ENCODE data around the gene ARHGEF33. TPM values are rescaled to one million over a fixed set of nuclear protein-coding genes. Genes with fewer than 3 reads are reported as not detected.
A peak's percentile ranks its signal among the peaks of the same experiment; 100 is the strongest.

Gene ARHGEF33
- total and polyA plus RNA-seq, 2 of the 13 experiments (the other 11 are each of a cell fraction or from before 2014, with no cell fraction given), result 0.04 TPM; not detected in 1

GRCh38 chr2:38978908-38979307, 89.2 kb downstream of the ARHGEF33 start:
- WGBS (ENCODE audit: low lambda C conversion rate), result 98% methylated on average over 3 of the region's 3 CpGs
- in situ Hi-C loops (cut with HindIII; ENCODE audit: extremely low pct_ligation_motif_present, low pct_unique_long_range_greater_than_20kb) (no loop called here), intact Hi-C loops (cut with micrococcal nuclease; ENCODE audit: unreplicated experiment) (no loop called here)
- H3K9me3 ChIP-seq (ENCODE audit: low read length), result no peaks in the 10 kb centered on the region
- POLR2A ChIA-PET, result no interaction called here
- no peak for TF ChIP-seq ZNF282 (IDR thresholded peaks at IDR 0.05; ENCODE audit: partially characterized antibody)
- DNase-seq (ENCODE audit: low spot score) (no peak), ATAC-seq (no peak), FAIRE-seq (no peak)
- H4K20me1 ChIP-seq (ENCODE audit: insufficient read depth, low read length), result no peaks in the 10 kb centered on the region
- no peaks in the 10 kb centered on the region for H3K27me3 ChIP-seq (ENCODE audit: control insufficient read depth in 1 of 2, insufficient read depth in 2 of 2, low read length in 2 of 2)
- H3K79me2 ChIP-seq (ENCODE audit: insufficient read depth, low read length), result no peaks in the 10 kb centered on the region
- H3K36me3 ChIP-seq (replicated peaks in 1 of 2; ENCODE audit: control insufficient read depth in 1 of 2, insufficient read depth in 2 of 2, low read length in 2 of 2), result peaks cover 0 to 5% of the 10 kb centered on the region in 2 experiments; a peak in 1 of 5 replicates
- CTCF ChIA-PET (ENCODE audit: low intra/inter-chr PET ratio, low total read pairs), result no interaction called here
- no peak overlapping the region for H2AFZ ChIP-seq (ENCODE audit: low read length)
- peaks cover 58% of the 10 kb centered on the region for H3K4me1 ChIP-seq (ENCODE audit: insufficient read depth, low read length)
- BruUV-seq (replicated peaks), result no TSS peak
- H3K27ac ChIP-seq (ENCODE audit: extremely low read length, insufficient read depth, low read length), result no peak overlapping the region
- no peak overlapping the region for H3K4me2 ChIP-seq (ENCODE audit: low read depth, low read length)
- H3K4me3 ChIP-seq (replicated peaks in 1 of 3; ENCODE audit: insufficient read depth in 1 of 3, low read depth in 2 of 3, low read length in 3 of 3), result no peak overlapping the region
- no peak overlapping the region for H3K9ac ChIP-seq (ENCODE audit: insufficient read depth, low read depth, low read length)

GRCh38 chr2:38981003-38981669, 91.5 kb downstream of the ARHGEF33 start:
- no peaks in the 10 kb centered on the region for H4K20me1 ChIP-seq (ENCODE audit: insufficient read depth, low read length)
- H3K27me3 ChIP-seq (ENCODE audit: control insufficient read depth in 1 of 2, insufficient read depth in 2 of 2, low read length in 2 of 2), result no peaks in the 10 kb centered on the region
- in situ Hi-C loops (cut with HindIII; ENCODE audit: extremely low pct_ligation_motif_present, low pct_unique_long_range_greater_than_20kb) (loop anchor here (5.0 kb wide), 1 partner anchor 34 kb away; no protein-coding TSS in a partner anchor), intact Hi-C loops (cut with micrococcal nuclease; ENCODE audit: unreplicated experiment) (loop anchor here (1.0 kb wide), 1 partner anchor 34 kb away; no protein-coding TSS in a partner anchor)
- FAIRE-seq (no peak), ATAC-seq (peak; percentile 53), DNase-seq (ENCODE audit: low spot score) (peak; percentile 42)
- no peak overlapping the region for H2AFZ ChIP-seq (ENCODE audit: low read length)
- H3K4me2 ChIP-seq (ENCODE audit: low read depth, low read length), result peak overlapping the region; percentile 68
- H3K4me1 ChIP-seq (ENCODE audit: insufficient read depth, low read length), result peaks cover 58% of the 10 kb centered on the region
- no peaks in the 10 kb centered on the region for H3K79me2 ChIP-seq (ENCODE audit: insufficient read depth, low read length)
- peak overlapping the region in 2 of 3 experiments; percentile 34 to 44; a peak in 2 of 6 replicates for H3K4me3 ChIP-seq (replicated peaks in 1 of 3; ENCODE audit: insufficient read depth in 1 of 3, low read depth in 2 of 3, low read length in 3 of 3)
- peak overlapping the region; percentile 98 for H3K27ac ChIP-seq (ENCODE audit: extremely low read length, insufficient read depth, low read length)
- H3K36me3 ChIP-seq (replicated peaks in 1 of 2; ENCODE audit: control insufficient read depth in 1 of 2, insufficient read depth in 2 of 2, low read length in 2 of 2), result peaks cover 2 to 19% of the 10 kb centered on the region in 2 experiments
- peak overlapping the region; percentile 75 for H3K9ac ChIP-seq (ENCODE audit: insufficient read depth, low read depth, low read length)
- ChIA-PET CTCF (ENCODE audit: low intra/inter-chr PET ratio, low total read pairs) (no interaction called here), POLR2A (interaction anchor here (0.9 to 2.1 kb wide), 3 partner anchors 19 to 140 kb away, joined by 3 to 5 read pairs (median 3); partner anchors contain the start of gene SOS1)
- TSS peak; percentile 19 for BruUV-seq (replicated peaks)
- WGBS (ENCODE audit: low lambda C conversion rate), result 34% methylated on average over 3 of the region's 3 CpGs
- no peaks in the 10 kb centered on the region for H3K9me3 ChIP-seq (ENCODE audit: low read length)
- TF ChIP-seq TFE3 (CRISPR knock-in tag; IDR thresholded peaks at IDR 0.05), result 0 out of 2 replicates have a peak, but pooled peaks have one; percentile 9
- peak; percentile 100 for TF ChIP-seq ASH2L (IDR thresholded peaks at IDR 0.05; ENCODE audit: insufficient read length, low read depth, low read length)
- TF ChIP-seq, protein P1, sequence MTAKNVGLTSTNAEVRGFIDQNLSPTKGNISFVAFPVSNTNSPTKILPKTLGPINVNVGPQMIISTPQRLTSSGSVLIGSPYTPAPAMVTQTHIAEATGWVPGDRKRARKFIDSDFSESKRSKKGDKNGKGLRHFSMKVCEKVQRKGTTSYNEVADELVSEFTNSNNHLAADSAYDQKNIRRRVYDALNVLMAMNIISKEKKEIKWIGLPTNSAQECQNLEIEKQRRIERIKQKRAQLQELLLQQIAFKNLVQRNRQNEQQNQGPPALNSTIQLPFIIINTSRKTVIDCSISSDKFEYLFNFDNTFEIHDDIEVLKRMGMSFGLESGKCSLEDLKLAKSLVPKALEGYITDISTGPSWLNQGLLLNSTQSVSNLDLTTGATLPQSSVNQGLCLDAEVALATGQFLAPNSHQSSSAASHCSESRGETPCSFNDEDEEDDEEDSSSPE (CRISPR knock-in tag; IDR thresholded peaks at IDR 0.05), result 0 out of 2 replicates have a peak, but pooled peaks have one; percentile 23
- TF ChIP-seq ZSCAN12 (CRISPR knock-in tag; IDR thresholded peaks at IDR 0.05), result no peak
- TF ChIP-seq POLR2AphosphoS2 (IDR thresholded peaks at IDR 0.05; ENCODE audit: low read depth, low read length), result 0 out of 2 replicates have a peak, but pooled peaks have one; percentile 27
- peak; percentile 20; the same call in 1 of the 2 replicates for TF ChIP-seq ELF4 (CRISPR knock-in tag; IDR thresholded peaks at IDR 0.05; ENCODE audit: borderline replicate concordance)
- TF ChIP-seq RARG (CRISPR knock-in tag; IDR thresholded peaks at IDR 0.05; ENCODE audit: low read depth), result 0 out of 2 replicates have a peak, but pooled peaks have one; percentile 38
- 0 out of 2 replicates have a peak, but pooled peaks have one; percentile 11 for TF ChIP-seq SMC3 (IDR thresholded peaks at IDR 0.05; ENCODE audit: low read length)
- TF ChIP-seq ELF3 (CRISPR knock-in tag; IDR thresholded peaks at IDR 0.05), result peak; percentile 29
- 0 out of 2 replicates have a peak, but pooled peaks have one; percentile 54 for TF ChIP-seq DNMT3B (CRISPR knock-in tag; conservative IDR thresholded peaks at IDR 0.05)
- peak; percentile 27; the same call in 1 of the 2 replicates for TF ChIP-seq ZFY (CRISPR knock-in tag; IDR thresholded peaks at IDR 0.05)
